VCaP (cell line): ENCODE results near the gene REP15.

Experiments
- H3K27ac ChIP-seq: fragments of 450-650 bp; 2 replicates; pipeline ENCODE4 v1.5.1; 2017
- CTCF ChIP-seq: fragments of 450-650 bp; conservative IDR thresholded peaks from 2 replicates; pipeline ENCODE4 v1.5.1; 2017; ENCODE audit warnings: mild to moderate bottlenecking, moderate library complexity

The REP15 gene

GRCh38 chr12:27666510-27666909 is 29.7 kb upstream of the REP15 start:
- H3K27ac ChIP-seq, result no peak overlapping the region
- TF ChIP-seq CTCF, result no peak

- H3K27ac ChIP-seq, result no peak overlapping the region
- TF ChIP-seq CTCF, result no peak
These were observed 28.7 kb upstream of the REP15 start for GRCh38 chr12:27667540-27667939.

- TF ChIP-seq CTCF, result no peak
These were observed 24.2 kb upstream of the REP15 start for GRCh38 chr12:27672051-27672450.

GRCh38 chr12:27672643-27673042 is 23.6 kb upstream of the REP15 start:
- no peak overlapping the region for H3K27ac ChIP-seq
- TF ChIP-seq CTCF, result no peak

More at GRCh38 chr12:27672051-27672450, 24.2 kb upstream of the REP15 start:
- H3K27ac ChIP-seq, result no peak overlapping the region

- no peak for TF ChIP-seq CTCF
- no peak overlapping the region for H3K27ac ChIP-seq
These were observed 23.0 kb upstream of the REP15 start for GRCh38 chr12:27673101-27673718.

GRCh38 chr12:27674989-27675388 is 21.3 kb upstream of the REP15 start:
- no peak for TF ChIP-seq CTCF
- no peak overlapping the region for H3K27ac ChIP-seq

- H3K27ac ChIP-seq, result no peak overlapping the region
- TF ChIP-seq CTCF, result no peak
These were observed 15.6 kb upstream of the REP15 start for GRCh38 chr12:27680619-27681018.
